Upper lobe of right lung (tissue), 1 donor: ENCODE results near the gene UNC80. TPM values are rescaled to one million over a fixed set of nuclear protein-coding genes. Genes with fewer than 3 reads are reported as not detected.

Source experiments
- ATAC-seq: fragments of 200-7000 bp; cut with Tn5 transposase; one replicate; pipeline ENCODE4 v1.9.1; 2020; ENCODE audit warnings: mild to moderate bottlenecking, moderate library complexity
- DNase-seq: peaks from one replicate; pipeline ENCODE4 v3.0.0-alpha.2; 2020
- H3K27ac ChIP-seq: fragments of 200-600 bp; one replicate; pipeline ENCODE4 v1.8.0; 2022
- H3K27me3 ChIP-seq: fragments of 200-600 bp; one replicate; pipeline ENCODE4 v1.8.0; 2022; ENCODE audit warnings: mild to moderate bottlenecking
- H3K36me3 ChIP-seq: fragments of 200-600 bp; one replicate; pipeline ENCODE4 v1.8.0; 2022
- H3K4me1 ChIP-seq: fragments of 200-600 bp; one replicate; pipeline ENCODE4 v1.8.0; 2022
- H3K4me3 ChIP-seq: fragments of 200-600 bp; one replicate; pipeline ENCODE4 v1.8.0; 2022; ENCODE audit warnings: mild to moderate bottlenecking
- H3K9me3 ChIP-seq: fragments of 200-600 bp; one replicate; pipeline ENCODE4 v1.8.0; 2022
- CTCF ChIP-seq: fragments of 200-600 bp; IDR thresholded peaks from one replicate; pipeline ENCODE4 v1.8.0; 2022; ENCODE audit warnings: antibody characterized with exemption
- intact Hi-C: fragments of 100-400 bp; cut with DNase I; formaldehyde crosslinking; loops from one replicate; pipeline ENCODE4 v1.11.0; 2022
- total RNA-seq: library from RNA; stranded (reverse); fragmentation: NEBNext Ultra II Directional; extraction: Animal tissue kit (Norgen Biotek cat#: 25700); gene quantifications from one replicate; pipeline ENCODE4 v1.2.1, GENCODE V29; 2021
- donor health status: DM: no; HTN: yes; CAD: no; lungs with severe emphysema.

UNC80 gene
- total RNA-seq, 1 donor from 2014 or later = not detected

- Histone ChIP-seq H3K27me3 (no peaks in the 10 kb centered on the region), H3K4me3 (no peak overlapping the region), H3K36me3 (no peaks in the 10 kb centered on the region), H3K9me3 (no peaks in the 10 kb centered on the region), H3K4me1 (no peaks in the 10 kb centered on the region), H3K27ac (no peak overlapping the region)
- intact Hi-C loops = no loop called here
- peak; percentile 36 for ATAC-seq
- TF ChIP-seq CTCF = no peak
- no peak for DNase-seq
Observed at GRCh38 chr2:209809256-209809655, 37.6 kb downstream of the UNC80 start.

GRCh38 chr2:209817844-209818271, 46.2 kb downstream of the UNC80 start:
- intact Hi-C loops = no loop called here
- Histone ChIP-seq H3K9me3 (no peaks in the 10 kb centered on the region), H3K27ac (no peak overlapping the region), H3K4me1 (no peaks in the 10 kb centered on the region), H3K4me3 (no peak overlapping the region), H3K36me3 (no peaks in the 10 kb centered on the region), H3K27me3 (no peaks in the 10 kb centered on the region)
- no peak for DNase-seq
- no peak for ATAC-seq
- no peak for TF ChIP-seq CTCF

GRCh38 chr2:209818939-209819338, 47.3 kb downstream of the UNC80 start:
- no peak overlapping the region for H3K4me3 ChIP-seq
- H3K9me3 ChIP-seq = no peaks in the 10 kb centered on the region
- no peak overlapping the region for H3K27ac ChIP-seq
- intact Hi-C loops = no loop called here
- DNase-seq (no peak), ATAC-seq (no peak)
- TF ChIP-seq CTCF = no peak
- no peaks in the 10 kb centered on the region for H3K4me1 ChIP-seq
- H3K27me3 ChIP-seq = no peaks in the 10 kb centered on the region
- H3K36me3 ChIP-seq = no peaks in the 10 kb centered on the region

GRCh38 chr2:209821806-209822205, 50.2 kb downstream of the UNC80 start:
- Histone ChIP-seq H3K4me1 (no peaks in the 10 kb centered on the region), H3K9me3 (no peaks in the 10 kb centered on the region), H3K27ac (no peak overlapping the region), H3K36me3 (no peaks in the 10 kb centered on the region), H3K4me3 (no peak overlapping the region), H3K27me3 (no peaks in the 10 kb centered on the region)
- no peak for DNase-seq
- intact Hi-C loops = no loop called here
- no peak for ATAC-seq
- no peak for TF ChIP-seq CTCF

GRCh38 chr2:209823484-209823883, 51.9 kb downstream of the UNC80 start:
- no peak for TF ChIP-seq CTCF
- H3K9me3 ChIP-seq = no peaks in the 10 kb centered on the region
- no peaks in the 10 kb centered on the region for H3K36me3 ChIP-seq
- H3K27me3 ChIP-seq = no peaks in the 10 kb centered on the region
- H3K4me1 ChIP-seq = no peaks in the 10 kb centered on the region
- H3K4me3 ChIP-seq = no peak overlapping the region
- no peak for ATAC-seq
- intact Hi-C loops = no loop called here
- no peak overlapping the region for H3K27ac ChIP-seq
- DNase-seq = no peak

- TF ChIP-seq CTCF = no peak
Observed at GRCh38 chr2:209824391-209824790, 52.8 kb downstream of the UNC80 start.

More at GRCh38 chr2:209824391-209824790, 52.8 kb downstream of the UNC80 start:
- no peak overlapping the region for H3K4me3 ChIP-seq
- intact Hi-C loops = no loop called here
- no peaks in the 10 kb centered on the region for H3K36me3 ChIP-seq
- DNase-seq (no peak), ATAC-seq (no peak)
- H3K27me3 ChIP-seq = no peaks in the 10 kb centered on the region
- H3K4me1 ChIP-seq = no peaks in the 10 kb centered on the region
- H3K9me3 ChIP-seq = no peaks in the 10 kb centered on the region
- H3K27ac ChIP-seq = no peak overlapping the region
